NCI-H524 treated with DMSO at 0.1 percent for 48 hours (cell line): ENCODE data around the gene MRGPRD.

ENCODE experiments used
- DNase-seq: peaks from one replicate; lab custom pipeline; 2025; lab: John Stamatoyannopoulos, UW

MRGPRD gene

DNA sequence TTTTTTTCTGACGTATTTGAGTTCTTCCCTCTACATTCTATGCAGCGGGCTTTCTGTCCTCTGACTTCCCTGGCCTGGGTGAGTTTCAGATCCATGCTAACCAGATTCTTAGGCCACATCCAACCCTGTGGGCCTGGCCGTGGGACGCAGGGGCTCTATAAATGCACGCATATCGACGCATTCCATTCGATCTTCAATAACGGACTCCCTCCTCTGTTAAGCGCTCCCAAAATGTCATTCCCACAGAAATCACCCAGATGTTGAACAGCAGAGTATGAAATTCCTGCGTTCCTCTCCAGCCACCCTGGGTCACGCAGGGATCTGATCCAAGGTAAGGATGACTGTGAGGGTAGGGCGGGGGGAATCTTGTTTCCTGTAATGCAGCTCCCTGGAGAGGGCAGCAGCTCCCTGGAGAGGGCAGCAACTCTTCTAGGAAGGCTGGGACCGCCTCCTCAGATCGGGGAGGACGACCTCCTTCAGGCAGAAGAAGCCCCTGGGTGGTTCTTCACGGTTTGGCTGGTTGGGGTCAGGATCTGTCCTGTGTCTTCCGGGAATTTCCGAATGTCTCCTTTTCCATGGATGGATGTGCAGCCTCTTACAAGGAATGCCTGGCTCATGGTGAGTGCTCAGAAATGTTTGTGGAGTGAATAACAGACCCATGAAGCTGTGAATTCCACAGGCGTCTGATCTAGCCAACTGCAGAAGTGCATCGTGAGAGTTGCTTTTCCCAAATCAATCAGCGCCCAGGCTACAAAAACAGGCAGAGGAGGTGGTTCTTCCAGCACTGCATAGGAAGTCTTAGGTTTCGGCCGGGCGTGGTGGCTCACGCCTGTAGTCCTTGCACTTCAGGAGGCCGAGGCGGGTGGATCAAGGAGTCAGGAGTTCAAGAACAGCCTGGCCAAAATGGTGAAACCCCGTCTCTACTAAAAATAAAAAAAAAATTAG, 12.2 kb downstream of the MRGPRD start:
- no peak for DNase-seq

DNA sequence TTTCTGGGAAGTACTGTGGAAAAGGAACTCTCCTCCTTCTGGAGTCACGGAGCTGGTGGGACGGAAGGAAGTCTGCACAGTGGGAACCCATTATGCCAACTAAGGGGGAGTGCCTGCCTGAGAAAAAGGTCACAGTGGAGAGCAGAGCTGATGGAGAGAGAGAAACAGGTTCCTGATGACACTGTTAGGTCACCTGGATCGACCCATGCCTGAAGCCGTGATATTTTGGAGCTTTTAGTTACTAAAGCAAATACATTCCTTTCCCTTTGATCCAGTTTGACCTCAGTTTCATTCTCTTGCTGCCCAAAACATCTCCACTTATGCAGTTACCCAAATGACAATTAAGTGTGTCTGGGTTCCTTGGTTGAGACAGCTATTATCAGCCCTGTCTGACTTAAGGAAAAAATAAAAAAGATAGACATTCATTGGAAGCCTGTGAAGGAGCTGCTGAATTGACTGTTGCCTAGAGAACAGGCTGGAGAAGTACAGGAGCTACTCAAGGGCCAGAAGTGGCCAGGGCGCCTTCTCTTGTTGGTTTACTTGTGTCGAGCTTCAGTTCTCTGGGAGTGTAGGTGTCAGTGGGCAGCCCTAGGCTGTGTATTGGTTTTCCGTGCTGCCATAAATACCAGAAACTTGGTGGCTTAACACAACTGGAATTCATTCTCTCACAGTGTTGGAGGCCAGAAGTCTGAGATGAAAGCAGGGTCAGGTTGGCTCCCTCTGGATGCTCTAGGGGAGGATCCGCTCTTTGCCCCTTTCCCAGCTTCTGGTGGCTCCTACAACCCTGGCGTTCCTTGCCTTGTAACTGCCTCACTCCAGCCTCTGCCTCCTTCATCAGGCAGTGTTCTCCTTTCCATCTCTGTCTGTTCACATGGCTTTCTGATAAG, 13.6 kb downstream of the MRGPRD start:
- DNase-seq = no peak

DNA sequence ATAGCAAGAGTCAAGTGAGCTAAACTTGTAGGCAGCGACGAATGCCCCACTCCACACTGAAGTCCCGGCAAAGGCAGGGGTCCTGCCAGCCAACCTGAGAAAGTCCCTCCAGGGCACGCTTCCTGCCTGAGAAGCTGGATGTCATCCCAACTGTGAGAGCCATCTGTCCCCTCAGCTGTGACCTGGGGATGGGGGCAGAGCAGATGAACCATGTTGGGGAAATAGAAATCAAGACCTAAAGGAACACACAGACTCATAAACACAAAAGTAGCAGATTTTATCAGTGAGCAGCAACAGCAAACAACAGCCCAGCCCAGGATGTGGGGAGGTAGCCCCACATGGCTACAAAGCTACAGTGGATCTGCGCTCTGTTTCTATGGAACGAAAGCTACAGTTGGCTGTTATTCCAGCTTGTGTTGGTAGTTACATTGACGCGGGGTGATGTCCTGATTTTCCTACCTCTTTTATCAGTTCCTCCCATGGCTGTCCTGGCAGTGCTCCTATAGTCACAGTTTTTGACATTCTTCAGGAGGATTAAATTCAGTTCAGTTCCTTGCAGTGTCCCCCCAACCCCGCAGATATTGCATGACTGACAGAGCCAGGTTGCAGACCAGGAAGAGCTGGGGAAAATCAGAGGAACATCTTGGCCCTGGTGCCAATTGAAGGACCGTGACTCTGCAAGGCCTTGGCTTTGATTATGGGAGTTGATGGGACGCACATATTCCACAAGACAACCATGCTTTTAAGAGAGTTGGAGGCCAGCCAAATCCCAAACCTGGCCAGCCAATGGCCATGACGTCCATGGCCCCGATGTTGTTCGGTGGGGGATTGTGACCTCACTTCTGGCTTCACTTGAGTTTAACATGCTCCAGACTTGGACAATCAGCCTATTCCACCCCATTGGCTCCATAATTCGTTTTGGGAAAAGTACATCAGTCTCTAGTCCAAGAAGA, 14.6 kb downstream of the MRGPRD start:
- DNase-seq = no peak

DNA sequence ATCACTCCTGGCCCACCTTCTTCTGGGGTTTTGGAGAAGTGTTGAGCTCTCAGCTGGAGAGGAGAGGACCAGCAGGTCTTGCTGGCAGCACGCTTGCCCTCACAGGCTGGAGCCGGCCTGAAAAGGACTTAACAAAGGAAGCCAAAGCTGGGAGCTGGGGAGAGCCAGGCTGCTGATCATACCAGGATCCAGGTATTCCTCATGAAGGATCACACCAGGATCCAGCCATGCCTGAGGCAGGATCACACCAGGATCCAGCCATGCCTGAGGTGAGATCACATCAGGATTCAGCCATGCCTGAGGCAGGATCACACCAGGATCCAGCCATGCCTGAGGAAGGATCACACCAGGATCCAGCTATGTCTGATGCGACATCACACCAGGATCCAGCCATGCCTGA, 17.0 kb downstream of the MRGPRD start:
- no peak for DNase-seq

DNA sequence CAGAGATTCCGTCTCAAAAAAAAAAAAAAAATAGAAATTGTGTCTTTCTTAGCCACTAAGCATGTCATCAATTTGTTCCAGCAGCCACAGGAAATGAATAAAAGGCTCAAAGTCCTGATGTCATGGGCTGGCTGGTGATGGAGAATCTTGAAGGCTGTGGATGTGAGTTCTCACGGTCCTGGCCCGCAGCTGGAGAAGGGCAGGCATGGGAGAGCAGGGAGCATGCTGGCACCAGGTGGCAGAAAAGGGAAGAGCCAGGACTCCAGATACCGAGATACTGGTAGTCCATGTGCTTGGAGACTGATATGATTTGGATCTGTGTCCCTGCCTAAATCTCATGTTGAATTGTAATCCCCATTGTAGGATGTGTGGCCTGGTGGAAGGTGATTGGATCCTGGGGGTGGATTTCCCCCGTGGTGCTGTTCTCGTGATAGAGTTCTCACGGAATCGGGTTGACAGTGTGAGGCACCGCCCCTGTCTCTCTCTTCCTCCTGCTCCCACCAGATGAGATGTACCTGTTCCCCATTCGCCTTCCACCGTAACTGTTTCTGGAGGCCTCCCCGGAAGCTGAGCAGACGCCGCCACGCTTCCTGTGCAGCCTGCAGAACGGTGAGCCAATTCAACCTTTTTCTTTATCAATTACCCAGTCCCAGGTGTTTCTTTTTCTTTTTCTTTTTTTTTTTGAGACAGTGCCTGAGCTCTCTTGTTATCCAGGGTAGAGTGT, 18.1 kb downstream of the MRGPRD start:
- DNase-seq = no peak

DNA sequence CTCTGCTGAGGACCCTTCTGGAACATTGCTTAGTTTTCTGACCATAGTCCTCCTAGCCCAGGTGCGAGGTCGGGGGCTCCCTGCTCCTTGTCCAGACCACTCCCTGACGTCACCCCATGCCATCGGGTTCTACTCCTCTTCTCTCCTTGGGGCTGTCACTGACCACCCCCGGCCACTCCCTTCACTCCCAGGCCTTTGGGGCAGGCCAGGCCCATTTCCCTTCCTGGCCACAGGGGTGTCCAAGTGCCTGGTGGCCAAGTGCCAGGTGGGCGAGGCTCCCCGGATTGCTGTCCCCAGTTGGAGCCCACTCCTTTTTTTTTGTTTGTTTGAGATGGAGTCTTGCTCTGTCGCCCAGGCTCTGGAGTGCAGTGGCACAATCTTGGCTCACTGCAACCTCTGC, 19.5 kb downstream of the MRGPRD start:
- DNase-seq = no peak

DNA sequence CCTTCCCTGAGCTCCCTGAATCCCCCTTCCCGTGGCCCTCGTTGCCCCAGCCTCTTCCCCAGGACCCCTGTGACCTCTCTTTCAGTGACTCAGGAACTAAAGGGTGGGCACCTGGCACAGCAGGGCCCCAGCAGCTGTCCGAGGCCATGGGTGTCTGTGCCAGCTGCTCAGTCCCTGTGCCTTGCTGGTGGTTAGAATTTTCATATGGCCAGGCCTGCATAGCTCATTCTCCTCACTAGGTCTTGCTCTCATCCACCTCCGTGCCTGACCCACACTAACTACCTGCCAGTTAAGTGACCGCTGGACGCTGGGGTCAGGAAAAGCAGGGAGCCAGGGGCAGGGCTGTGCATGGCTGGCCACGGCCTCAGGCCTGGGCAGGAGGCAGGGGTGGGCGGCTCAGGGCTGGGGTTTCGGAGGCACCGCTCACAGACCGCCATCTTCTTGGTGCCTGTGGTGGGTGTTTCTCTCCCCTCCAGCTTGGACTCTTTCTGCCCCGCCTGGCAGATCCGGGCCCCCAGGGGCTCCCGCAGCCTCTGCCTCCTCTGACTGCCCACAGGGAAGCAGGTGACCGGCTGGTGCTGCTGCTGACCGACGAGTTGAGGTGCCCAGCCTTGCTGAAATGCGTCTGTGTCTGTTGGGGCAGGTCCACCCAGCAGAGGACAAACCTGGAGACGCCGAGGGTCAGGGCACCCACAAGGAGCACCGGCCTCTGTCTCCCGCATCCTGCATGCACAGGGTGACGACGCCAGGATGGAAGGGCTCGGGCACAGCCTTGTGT, 20.3 kb downstream of the MRGPRD start:
- no peak for DNase-seq

DNA sequence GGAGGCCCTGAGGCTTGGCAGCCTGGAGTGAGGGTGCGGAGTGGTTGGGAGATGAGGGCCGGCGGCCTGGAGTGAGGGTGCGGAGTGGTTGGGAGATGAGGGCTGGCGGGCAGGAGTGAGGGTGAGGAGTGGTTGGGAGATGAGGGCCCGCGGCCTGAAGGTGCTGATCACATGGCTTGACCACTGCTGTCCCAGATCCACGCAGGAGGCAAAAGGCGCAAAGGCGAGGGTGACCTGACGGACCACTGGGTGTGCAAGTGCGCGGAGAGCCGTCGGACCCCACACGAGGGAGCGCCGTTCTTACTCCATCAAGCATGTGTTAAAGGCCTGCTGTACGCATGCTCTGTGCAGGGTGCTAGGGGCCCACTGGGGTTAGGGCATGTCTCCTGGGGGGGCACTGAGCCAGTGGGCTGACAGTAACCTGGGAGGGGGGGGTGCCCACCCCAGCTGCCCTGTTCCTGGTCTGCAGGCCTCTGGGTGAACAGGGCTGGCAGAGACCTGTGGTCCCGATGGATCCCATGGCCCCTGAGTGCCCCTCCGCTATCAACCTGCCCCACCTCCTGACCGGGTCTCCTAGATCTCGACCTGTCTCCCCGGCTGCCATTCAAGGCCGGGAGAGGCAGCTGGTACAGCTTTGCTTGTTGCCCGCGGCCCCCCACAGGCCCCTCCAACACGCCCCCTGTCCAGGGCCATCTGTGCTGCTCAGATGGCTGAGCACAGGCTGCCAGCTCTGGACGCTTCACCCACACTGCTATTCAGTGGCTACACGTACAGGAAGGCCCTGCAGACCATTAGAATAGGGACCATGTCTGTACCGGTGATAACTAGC, 21.1 kb downstream of the MRGPRD start:
- peak; percentile 62 for DNase-seq

DNA sequence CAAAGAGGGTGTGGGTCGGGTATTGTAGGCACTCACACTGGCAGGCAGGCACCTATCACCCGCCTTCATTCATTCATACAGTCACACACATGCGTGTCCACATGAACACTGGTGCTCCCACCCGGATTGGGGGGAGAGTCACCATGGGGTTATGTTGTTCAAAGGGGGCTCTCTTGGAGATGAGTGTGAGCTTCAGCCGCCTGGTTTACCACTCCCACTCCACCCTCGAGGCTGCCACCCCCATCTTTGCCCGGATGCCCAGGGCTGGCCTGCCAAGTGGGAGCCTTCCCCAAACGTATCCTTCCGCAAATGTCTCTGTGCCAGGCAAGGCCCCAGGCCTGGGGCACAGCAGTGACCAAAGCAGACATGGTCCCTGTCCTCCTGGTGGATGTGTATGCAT, 22.6 kb downstream of the MRGPRD start:
- DNase-seq = no peak

DNA sequence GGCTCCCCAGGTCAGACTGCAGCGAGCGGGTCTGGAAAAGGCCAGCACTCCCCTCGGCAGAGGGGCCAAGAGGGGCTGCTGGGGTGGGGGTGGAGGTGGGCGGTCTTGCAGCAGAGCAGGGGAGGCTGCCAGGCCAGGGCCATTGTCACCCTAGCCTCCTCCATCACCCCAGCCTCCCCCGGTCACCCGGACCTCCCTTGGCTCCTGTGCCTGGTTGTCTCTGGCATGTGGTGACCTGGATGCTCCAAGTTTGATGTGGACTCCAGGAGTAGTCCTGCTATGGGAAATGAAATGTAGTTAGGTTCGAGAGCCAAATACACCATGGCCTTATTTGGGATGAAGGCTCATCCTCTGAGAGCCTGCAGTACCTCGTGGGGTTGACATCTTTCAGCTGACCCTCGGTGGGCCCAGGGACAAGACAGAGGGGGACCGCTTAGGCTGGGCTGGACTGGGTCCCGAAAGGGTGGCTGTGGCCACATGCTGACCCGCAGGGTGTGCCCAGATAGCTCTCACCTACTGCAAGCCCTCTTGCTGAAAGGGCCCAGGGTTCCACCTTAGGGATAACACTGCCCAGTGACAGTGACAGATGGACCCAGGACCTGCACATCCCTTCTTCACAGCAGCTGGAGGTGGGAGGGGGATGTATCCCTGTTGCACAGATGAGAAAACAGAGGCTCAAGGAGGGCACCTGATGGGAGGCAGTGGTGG, 24.1 kb downstream of the MRGPRD start:
- DNase-seq = no peak

DNA sequence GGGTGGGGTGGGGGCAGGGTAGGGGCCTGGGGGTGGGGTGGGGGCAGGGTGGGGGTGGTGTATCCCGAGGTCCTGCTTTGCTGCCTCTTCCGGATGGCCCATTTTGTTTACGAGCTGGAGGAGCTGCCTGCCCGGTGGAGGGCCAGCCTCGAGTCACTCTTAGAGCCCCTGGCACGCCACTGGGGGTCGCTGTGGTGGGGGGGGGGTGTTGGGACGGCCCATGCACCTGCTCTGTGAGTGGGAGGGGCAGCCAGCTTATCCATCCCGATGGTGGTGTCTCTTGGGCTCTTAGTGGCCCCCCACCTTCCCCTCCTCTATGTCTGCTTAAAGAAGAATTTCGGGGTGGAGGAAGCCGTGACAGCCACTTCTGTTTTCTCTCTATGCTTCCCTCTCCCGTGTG, 24.6 kb downstream of the MRGPRD start:
- DNase-seq = no peak

DNA sequence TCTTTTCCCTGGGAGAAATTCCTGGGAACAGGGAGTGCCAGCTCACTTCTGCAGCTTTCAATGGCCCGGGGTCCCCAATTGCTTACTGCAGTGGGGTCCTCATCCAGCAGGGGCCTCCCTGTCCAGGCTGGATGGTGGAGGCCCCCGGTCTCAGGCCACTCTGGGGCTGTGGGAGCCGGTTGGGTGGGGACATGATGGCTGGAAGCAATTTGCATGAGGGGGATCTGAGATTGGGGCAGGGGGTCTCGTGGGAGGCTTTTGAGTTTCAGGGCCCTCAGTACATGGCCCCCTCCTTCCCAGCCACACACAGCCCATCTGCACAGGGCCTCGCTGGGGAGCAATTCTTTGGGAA, 25.2 kb downstream of the MRGPRD start:
- no peak for DNase-seq

DNA sequence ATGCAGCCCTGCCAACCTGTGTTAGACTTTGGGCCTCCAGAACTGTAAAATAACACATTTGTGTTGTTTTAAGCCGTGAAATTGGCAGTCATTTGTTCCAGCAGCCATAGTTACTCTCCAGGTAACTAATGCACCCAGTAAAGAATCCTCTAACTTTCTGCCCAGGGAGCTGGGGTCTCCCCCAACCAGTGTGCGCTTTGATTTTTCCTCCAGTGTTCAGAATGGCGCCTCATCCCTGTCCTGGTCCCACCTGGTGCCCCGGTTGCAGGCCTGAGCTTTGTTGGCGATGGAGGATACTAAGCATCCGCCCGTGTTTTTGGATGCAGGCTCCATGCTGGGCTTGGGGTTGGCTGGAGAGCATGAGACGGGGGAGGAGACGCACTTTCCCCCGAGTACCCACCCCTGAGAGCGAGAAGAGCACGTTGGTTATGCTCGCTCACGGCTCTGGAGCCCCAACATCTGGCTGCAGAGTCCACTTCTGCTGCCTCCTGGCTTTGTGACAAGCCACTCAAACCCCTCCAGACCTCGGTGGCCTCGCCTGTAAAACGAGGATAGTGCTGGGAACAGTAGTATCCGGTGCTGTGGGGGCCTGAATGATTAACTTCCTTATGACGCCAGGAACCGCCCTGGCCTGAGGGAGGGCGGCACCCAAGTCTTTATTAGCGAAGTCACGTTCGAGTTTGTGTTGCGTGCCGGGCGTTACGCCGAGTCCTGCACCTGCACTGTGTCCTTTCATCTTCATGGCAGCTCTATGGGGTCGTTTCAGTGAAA, 25.8 kb downstream of the MRGPRD start:
- no peak for DNase-seq

DNA sequence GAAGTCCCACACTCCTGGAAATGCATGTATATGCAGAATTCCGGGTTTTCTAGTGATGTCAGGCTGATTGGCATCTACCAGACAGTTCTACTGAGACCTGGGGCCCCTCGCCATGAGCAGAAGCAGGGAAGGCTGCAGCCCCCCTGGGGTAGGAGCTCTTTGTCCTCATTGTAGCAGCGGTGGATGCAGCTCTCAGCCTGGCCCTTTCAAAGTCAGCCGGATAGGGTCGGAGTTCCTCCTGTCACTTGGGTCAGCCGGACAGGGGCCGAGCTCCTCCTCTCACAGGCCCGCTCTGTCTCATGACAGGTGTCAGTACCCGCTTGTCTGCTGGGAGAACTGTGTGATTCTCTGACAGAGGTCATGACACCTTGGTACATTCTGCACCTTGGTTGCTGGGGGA, 30.0 kb downstream of the MRGPRD start:
- no peak for DNase-seq

DNA sequence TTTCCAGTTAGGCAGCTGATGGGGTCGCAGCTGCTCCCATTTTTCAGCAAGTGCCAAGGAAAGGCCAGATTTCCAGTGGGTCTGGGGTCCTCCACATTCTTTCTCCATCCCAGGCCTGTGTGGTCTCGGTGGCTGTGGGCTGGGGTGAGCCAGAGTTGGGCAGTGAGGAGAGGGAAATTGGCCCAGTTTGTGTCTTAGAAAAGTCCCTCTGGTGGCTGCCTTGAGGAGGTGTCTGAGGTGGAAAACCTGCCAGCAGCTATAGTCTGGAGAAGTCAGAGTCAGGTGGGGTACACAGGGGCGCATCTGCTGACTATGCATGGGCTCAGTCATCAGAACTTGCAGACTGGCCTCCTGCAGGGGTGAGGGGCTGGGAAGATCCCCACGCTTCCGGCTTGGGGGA, 30.5 kb downstream of the MRGPRD start:
- no peak for DNase-seq

DNA sequence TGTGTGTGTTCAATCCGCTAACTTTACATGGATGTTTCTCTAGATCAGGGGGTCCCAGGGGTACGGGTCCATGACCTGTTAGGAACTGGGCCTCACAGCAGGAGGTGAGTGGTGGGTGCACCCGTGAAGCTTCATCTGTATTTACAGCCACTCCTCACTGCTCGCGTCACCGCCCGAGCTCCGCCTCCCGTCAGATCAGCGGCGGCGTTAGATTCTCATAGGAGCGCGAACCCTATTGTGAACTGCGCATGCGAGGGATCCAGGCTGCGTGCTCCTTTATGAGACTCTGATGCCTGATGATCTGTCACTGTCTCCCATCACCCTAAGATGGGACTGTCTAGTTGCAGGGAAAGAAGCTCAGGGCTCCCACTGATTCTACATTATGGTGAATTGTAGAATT, 31.9 kb downstream of the MRGPRD start:
- DNase-seq = no peak

DNA sequence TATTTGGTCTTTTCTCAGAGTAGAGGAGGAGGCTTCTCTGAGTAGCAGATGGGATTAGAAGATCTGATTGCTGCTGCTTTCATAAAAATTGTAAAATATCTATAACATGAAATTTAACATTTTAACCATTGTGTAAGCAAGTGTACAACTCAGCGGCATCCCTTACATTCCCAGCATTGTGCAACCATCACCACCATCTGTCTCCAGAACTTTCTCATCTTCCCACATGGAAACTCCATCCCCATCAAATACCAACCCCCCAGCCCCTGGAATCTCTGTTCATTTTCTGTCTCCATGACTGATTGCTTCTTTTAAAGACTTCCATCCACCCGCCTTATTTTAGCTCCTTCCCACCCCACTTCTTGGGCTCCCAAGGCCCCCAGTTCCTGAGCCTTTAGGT, 32.3 kb downstream of the MRGPRD start:
- no peak for DNase-seq

DNA sequence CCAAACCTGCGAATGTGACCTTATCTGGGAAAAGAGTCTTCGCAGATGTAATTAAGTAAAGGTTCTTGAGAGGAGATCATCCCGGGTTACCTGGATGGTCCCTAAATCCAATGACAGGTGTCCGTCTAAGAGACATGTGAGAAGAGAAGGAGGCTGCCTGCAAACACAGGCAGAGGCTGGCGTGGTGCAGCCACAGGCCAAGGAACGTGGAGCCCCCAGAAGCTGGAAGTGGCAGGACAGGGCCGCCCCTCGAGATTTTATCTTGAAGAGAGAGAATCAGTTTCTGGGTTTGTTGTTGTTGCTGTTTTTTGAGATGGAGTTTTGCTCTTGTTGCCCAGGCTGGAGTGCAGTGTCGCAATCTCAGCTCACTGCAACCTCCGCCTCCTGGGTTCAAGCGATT, 33.6 kb downstream of the MRGPRD start:
- DNase-seq = no peak
